Measurements from ENCODE around the gene SUPT3H. TPM values are rescaled to one million over a fixed set of nuclear protein-coding genes. Genes with fewer than 3 reads are reported as not detected.

The SUPT3H gene
- total and polyA plus RNA-seq, 2 of the 13 experiments (the other 11 are each of a cell fraction or from before 2014, with no cell fraction given) = 11.9 to 36.1 TPM

DNA sequence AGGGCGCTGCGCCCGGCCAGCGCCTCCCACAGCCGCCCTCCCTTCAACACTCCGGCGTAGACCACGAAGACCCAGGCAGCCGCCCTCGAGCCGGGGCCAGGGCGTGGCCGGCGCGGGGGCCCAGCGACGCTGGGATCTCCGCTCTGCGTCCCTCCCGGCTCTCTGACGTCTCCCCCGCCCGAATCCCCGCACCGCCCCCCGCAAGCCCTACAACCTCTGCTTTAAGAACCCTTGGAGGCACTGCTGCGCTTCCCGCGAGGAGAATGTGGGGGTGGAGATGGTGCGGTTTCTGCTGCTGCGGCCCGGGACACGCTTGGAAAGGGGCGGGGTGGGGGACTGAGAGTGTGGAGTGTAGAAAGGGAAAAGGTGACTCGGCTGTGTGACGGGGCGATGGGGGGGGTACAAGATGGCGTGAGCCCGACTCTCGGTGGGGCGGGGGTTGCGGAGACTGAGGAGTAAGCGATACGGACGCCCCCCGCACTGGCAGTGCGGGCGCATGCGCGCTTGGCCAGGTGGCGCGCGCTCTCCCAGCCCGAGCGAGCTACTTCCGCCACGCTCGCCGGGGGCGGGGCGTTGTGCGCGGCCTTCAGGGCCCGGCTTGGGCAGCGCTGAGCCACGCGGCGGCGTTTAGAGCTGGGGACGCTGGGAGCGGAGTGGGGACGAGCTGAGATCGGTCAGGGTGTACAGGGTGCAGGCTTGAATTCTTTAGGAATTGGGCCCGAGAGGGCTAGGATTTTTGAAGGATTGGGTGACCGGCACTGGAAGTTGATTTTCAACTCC lies at the start of gene SUPT3H (continued):
- TF ChIP-seq ZKSCAN8 (CRISPR knock-in tag; IDR thresholded peaks at IDR 0.05; ENCODE audit: borderline replicate concordance) = peak; percentile 70; the same call in 1 of the 2 replicates
- peak; percentile 28; the same call in 1 of the 2 replicates for TF ChIP-seq CREM (IDR thresholded peaks at IDR 0.05)
- no peak for TF ChIP-seq CREM (CRISPR knock-in tag; IDR thresholded peaks at IDR 0.05)
- TF ChIP-seq ZNF451 (CRISPR knock-in tag; IDR thresholded peaks at IDR 0.05) = peak; percentile 86
- TF ChIP-seq ZFP90 (CRISPR knock-in tag; IDR thresholded peaks at IDR 0.05; ENCODE audit: borderline replicate concordance) = no peak; the same call in none of the 2 replicates
- peak; percentile 91 for TF ChIP-seq ELF1 (CRISPR knock-in tag; IDR thresholded peaks at IDR 0.05)
- TF ChIP-seq ZFP36 (IDR thresholded peaks at IDR 0.05; ENCODE audit: borderline replicate concordance, low read depth, low read length, partially characterized antibody) = peak; percentile 43
- 0 out of 2 replicates have a peak, but pooled peaks have one; percentile 27 for TF ChIP-seq BHLHE40 (IDR thresholded peaks at IDR 0.05; ENCODE audit: low read length)
- TF ChIP-seq ZNF572 (CRISPR knock-in tag; IDR thresholded peaks at IDR 0.05) = no peak
- 0 out of 2 replicates have a peak, but pooled peaks have one; percentile 20 for TF ChIP-seq ZNF33B (CRISPR knock-in tag; IDR thresholded peaks at IDR 0.05)
- TF ChIP-seq, protein P1, sequence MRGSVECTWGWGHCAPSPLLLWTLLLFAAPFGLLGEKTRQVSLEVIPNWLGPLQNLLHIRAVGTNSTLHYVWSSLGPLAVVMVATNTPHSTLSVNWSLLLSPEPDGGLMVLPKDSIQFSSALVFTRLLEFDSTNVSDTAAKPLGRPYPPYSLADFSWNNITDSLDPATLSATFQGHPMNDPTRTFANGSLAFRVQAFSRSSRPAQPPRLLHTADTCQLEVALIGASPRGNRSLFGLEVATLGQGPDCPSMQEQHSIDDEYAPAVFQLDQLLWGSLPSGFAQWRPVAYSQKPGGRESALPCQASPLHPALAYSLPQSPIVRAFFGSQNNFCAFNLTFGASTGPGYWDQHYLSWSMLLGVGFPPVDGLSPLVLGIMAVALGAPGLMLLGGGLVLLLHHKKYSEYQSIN (CRISPR knock-in tag; IDR thresholded peaks at IDR 0.05; ENCODE audit: borderline replicate concordance) = no peak
- TF ChIP-seq ZMYM2 (CRISPR knock-in tag; IDR thresholded peaks at IDR 0.05) = 0 out of 2 replicates have a peak, but pooled peaks have one; percentile 23
- TF ChIP-seq, protein P2, sequence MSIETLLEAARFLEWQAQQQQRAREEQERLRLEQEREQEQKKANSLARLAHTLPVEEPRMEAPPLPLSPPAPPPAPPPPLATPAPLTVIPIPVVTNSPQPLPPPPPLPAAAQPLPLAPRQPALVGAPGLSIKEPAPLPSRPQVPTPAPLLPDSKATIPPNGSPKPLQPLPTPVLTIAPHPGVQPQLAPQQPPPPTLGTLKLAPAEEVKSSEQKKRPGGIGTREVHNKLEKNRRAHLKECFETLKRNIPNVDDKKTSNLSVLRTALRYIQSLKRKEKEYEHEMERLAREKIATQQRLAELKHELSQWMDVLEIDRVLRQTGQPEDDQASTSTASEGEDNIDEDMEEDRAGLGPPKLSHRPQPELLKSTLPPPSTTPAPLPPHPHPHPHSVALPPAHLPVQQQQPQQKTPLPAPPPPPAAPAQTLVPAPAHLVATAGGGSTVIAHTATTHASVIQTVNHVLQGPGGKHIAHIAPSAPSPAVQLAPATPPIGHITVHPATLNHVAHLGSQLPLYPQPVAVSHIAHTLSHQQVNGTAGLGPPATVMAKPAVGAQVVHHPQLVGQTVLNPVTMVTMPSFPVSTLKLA (IDR thresholded peaks at IDR 0.05) = peak; percentile 63
- TF ChIP-seq FOXO1 (CRISPR knock-in tag; IDR thresholded peaks at IDR 0.05) = peak; percentile 45; the same call in 1 of the 2 replicates
- TF ChIP-seq KLF12 (CRISPR knock-in tag; IDR thresholded peaks at IDR 0.05; ENCODE audit: borderline replicate concordance) = peak; percentile 78; the same call in 1 of the 2 replicates
- no peak for TF ChIP-seq GLI4 (CRISPR knock-in tag; IDR thresholded peaks at IDR 0.05; ENCODE audit: borderline replicate concordance)
- peak; percentile 92 for TF ChIP-seq SMYD3 (CRISPR knock-in tag; IDR thresholded peaks at IDR 0.05)
- TF ChIP-seq SP4 (CRISPR knock-in tag; IDR thresholded peaks at IDR 0.05) = peak; percentile 87
- no peak for TF ChIP-seq CEBPG (CRISPR knock-in tag; IDR thresholded peaks at IDR 0.05)
- peak; percentile 90 for TF ChIP-seq ZMAT3 (CRISPR knock-in tag; conservative IDR thresholded peaks at IDR 0.05)
- peak; percentile 94 for TF ChIP-seq ZNF788 (CRISPR knock-in tag; IDR thresholded peaks at IDR 0.05; ENCODE audit: borderline replicate concordance)
- peak; percentile 99 for TF ChIP-seq POLR2G (IDR thresholded peaks at IDR 0.05; ENCODE audit: low read depth, low read length)
- TF ChIP-seq JUNB (CRISPR knock-in tag; IDR thresholded peaks at IDR 0.05; ENCODE audit: borderline replicate concordance) = no peak
- TF ChIP-seq, protein P3, sequence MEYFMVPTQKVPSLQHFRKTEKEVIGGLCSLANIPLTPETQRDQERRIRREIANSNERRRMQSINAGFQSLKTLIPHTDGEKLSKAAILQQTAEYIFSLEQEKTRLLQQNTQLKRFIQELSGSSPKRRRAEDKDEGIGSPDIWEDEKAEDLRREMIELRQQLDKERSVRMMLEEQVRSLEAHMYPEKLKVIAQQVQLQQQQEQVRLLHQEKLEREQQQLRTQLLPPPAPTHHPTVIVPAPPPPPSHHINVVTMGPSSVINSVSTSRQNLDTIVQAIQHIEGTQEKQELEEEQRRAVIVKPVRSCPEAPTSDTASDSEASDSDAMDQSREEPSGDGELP (IDR thresholded peaks at IDR 0.05; ENCODE audit: borderline replicate concordance, low read depth) = no peak; the same call in 1 of the 2 replicates
- no peak for TF ChIP-seq SETDB1 (CRISPR knock-in tag; IDR thresholded peaks at IDR 0.05; ENCODE audit: borderline replicate concordance)

Data from HepG2 (cell line).